Measurements from ENCODE around the gene KLHL21. TPM values are rescaled to one million over a fixed set of nuclear protein-coding genes. Genes with fewer than 3 reads are reported as not detected.
"Not testable (repeated sequence)": the region's sequence is repeated elsewhere in the genome, so short reads cannot be mapped to it uniquely, and the experiment has no call there.

KLHL21 gene
- total RNA-seq, 1 donor from 2014 or later: 9.4 TPM

DNA sequence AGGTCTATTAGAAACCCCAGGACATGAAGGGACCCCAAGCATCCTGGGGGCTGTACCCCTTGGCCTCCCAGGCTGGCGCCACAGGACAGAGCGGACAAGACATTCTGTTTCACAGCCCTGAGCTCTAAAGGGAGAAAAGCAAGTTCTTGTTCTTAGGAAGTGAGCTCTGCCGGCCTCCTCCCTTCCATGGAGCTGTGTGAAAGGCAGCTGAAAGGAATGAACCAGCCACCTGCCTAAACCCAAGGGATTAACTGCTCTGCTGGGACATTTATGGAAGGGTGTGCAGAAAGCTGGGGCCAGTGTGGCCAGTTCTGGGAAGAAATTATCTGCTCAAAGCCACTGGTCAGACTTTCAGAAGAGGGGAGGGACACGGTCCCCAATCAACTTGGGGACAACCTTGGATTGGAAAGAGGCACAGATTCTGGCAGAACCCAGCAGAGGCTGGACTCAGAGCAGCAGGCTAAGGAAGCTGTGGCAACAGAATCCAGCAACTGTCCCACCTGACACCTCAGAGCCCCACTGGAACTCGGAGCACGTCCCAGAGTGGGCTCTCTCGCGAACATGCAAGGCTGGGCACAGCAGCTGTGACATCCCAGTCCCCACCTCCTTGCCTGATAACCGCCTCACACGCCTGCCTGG is 2.1 kb downstream of the KLHL21 start:
- no peak for DNase-seq (ENCODE audit: low read depth in 2 of 2)

DNA sequence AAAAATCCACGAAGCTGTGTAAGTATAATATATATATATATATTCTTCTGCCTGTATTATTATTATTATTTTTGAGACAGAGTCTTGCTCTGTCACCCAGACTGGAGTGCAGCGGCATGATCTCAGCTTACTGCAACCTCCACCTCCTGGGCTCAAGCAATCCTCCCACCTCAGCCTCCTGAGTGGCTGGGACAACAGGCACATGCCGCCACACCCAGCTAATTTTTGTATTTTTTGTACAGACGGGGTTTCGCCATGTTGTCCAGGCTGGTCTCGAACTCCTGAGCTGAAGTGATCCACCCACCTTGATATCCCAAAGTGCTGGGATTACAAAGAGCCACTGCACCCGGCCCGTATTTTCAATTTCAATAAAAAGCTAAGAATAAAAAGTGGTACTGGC is 2.7 kb downstream of the KLHL21 start:
- DNase-seq (ENCODE audit: low read depth in 2 of 2): not testable (repeated sequence)

DNA sequence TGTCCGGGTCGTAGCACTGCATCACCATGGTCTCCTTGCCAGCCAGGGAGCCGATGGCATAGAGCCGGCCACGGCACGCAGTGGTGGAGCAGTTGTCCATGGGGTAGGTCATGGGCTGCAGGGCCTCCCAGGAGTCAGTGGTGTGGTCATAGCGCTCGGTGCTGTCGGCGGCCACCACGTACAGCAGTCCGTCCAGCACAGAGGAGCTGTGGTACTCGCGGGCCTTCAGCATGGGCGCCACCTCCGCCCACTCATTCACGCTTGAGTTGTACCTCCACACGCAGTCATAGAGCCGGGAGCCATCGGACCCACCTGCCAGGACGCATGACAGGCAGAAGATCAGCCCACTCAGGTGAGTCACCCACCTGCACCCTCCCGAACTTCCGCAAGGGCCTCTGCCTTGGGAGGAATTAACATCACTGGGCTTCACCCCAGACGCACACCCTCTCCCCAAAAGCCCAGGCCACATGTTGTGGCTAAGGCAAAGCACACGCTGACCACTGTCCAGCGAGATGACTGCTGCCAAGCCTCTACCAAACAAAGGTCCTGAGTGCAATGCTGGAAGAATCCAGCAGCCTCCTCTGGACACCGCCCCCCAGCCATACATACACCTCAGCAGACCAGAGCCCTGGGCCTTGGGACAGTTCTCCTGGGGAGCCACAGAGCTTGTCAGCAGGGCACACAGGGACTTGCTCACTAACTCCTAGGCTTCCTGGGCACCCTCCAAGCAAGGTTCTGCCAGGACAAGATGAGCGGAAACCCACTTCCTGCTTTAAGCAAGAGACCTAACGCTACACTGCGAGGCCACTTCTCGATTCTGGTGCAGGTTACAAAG is 3.3 kb downstream of the KLHL21 start:
- DNase-seq (ENCODE audit: low read depth in 2 of 2): no peak

DNA sequence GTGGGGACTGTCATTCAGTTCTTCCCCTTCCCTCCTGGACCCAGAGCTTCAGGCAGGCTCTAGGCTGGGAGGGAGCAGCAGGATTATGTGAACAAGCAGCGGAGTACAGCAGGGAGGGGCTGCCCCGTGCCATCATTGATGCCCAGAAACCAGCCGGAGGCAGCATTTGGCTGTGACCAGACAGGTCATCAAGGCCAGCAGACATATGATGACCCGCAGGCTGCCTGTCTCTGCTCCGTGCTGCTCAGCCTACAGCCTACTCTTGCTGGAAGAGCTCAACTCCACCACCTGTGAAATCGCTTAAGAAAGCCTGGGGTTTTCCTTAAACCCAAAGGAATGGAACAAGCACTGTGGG is 4.9 kb downstream of the KLHL21 start:
- DNase-seq (ENCODE audit: low read depth in 2 of 2): no peak

DNA sequence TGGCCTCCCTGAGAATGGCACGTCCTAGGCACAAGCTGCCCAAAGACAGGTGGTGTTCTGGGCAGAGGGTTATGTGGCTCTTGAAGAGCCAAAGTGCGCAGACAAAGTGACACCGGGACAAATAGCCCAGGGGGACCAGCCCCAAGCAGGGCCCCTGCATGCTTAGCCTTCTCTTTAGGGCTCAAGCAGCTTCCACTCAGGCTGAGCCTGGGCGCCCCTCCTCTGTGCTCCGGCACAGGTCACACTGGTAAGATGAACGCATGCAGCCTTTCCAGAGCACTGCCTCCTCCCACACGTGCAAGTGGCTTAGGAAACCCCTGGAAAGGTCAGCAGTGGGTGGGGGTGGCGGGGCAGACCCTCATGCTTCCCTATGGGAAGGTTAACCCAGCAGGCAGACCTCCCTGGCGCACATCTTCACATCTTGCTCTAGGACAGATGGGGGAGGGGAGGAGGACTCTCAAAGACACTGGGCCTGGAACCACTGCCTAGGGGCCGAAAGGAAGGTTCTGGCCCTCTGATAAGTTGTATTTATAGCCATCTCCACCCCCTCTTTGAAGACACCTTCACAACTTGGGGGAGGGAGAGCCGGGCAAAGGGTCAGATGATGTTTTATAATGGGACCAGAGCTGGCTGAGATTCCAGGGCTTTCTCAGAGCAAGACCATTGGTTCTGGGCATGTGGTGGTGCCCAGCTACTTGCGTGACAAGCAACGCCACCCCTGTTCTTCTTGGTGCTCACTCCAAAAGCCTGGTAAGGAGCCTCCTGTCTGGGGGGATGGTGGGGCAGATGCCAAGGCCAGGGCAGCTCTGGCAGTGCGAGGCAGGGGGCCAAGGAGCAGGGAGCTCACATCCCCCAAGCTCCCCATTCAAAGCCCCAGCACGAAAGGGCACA is 5.5 kb downstream of the KLHL21 start:
- DNase-seq (ENCODE audit: low read depth in 2 of 2): no peak

DNA sequence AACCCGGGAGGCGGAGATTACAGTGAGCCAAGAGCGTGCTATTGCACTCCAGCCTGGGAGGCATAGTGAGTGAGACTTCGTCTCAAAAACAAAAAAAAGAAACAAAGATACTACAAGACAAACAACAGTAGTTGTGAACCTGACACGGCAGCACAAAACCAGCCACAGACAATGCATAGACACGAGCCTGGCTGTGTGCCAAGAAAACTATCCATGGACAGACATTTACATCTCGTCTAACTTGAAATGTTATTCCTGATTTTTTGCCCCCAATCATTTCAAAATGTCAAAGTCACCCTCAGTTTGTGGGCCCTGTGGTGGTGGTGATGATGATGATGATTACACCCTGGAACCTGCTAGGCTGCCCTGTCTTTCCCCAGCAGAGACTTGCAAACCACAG is 6.3 kb downstream of the KLHL21 start:
- peak in 1 of 2 donors; percentile 48 for DNase-seq (ENCODE audit: low read depth in 2 of 2)

DNA sequence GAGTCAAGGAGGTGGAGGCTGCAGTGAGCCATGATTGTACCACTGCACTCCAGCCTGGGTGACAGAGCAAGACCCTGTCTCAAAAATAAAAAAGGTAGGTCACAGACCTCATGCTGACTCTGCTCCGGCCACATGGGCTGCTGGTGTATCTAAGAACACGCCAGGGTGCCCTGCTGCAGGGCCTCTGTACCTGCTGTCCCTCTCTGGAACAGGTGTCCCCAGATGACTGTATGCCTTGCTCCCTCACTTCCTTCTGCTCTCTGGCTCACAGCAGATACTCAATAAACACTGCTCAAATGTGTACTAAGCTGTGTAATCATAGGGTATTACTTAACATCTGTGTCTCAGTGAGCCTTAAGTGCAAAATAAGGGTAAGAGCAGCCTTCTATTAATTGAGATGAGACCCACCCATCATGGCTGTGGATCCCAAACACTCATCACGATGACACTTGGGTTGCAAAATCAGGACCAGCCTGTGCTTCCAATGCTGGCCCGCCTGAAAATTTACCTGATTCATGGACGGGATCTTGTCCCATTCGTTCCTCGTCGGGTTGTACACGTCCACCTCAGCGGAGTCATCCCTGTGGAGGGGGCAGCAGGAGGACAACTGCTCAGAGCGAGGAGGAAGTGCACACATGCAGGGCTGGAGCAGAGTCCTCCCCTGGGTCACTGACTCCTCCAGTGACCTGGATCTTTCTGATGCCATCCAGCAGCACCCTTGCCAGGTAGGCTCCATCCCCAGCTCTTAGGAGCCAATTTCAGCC is 7.5 kb downstream of the KLHL21 start:
- no peak for DNase-seq (ENCODE audit: low read depth in 2 of 2)

DNA sequence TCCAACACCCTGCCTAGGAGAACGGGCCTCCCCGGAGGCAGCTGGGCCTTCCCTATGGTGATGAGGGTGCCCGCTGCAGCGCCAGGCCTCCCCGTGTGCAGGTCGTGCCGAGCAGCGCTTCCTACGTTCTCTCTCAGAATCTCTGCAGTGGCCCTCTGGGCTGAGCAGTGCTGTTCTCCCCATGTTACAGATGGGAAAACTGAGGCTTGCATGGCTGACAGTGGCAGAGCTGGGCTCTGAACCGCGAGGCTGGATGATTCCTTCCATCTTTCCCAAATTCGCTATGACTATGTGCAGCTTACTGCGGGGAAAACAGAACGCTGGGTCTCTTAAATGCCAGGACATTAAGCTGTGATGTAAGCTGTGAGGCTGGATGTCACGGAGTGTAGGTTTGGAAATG is 8.9 kb downstream of the KLHL21 start:
- DNase-seq (ENCODE audit: low read depth in 2 of 2): no peak

DNA sequence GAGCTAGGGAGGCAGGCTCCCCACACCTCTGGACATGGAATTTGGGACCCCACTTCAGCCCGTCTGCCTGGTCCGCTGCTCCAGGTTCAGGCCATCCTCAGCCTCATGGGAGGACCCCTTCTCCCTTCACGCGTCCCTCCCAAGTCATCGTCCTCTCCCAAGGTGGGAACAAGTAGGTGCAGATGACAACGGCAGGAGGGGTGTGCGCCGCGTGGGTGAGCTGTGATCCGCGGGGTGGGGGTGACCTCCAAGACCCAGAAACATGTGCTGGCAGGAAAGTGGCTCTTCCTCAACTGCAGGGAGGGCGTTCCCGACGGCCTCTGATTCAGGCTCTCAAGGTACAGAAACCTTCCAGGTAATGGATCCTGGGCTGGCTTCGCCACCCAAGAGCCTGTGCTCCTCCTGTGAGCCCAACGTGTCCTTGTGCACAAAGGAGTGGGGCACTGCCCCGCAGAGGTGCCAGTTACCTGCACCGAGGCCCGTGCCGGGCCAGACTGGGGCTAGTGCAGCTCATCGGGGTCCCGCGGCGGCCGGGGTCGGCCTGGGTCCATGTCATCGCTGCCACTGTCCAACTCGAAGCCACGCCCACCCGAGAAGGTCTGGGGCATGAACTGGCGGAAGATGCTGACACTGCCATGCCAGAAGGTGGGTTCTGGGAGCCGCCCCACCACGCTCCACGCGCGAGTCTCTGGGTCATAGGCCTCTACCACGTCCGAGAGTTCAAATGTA is 9.6 kb downstream of the KLHL21 start:
- no peak for DNase-seq (ENCODE audit: low read depth in 2 of 2)

DNA sequence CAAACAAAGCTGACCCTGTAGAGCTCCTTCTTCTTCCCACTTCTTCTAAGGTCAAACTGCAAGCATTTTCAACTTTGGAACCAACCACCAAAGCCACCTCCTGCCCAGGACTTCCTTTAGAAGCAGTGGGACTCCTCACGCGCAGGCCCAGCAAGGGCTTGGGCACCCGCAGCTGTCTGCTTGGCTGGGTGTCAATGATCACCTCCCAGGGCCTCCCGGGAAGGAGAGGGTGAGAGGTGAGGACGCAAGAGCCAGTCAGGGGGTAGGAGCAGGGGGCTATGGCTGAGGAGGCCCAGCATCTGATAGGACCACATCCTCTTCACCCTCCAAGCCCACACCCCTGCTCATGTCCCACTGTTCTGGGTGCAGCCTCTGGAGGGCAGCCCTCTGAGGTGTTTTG is 10.2 kb downstream of the KLHL21 start:
- DNase-seq (ENCODE audit: low read depth in 2 of 2): no peak

DNA sequence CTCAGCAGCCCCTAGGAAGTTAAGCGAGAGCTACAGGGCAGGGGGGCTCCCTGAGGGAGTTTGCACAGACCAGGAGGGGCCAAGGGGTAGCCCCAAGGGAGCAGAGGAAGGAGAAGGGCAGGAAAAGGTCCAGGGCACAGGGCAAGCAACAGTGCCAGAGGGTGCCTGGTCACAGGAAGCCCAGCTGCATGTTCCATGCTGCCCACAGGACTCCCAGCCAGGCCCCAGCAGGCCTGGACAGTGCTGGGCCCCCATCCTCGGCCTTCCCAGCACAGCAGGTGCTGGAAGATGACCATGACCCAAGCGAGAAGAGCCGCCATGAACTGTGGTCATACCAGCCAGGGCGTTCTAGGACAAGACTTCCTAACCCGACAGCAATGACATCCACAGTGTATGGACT is 11.0 kb downstream of the KLHL21 start:
- DNase-seq (ENCODE audit: low read depth in 2 of 2): no peak

DNA sequence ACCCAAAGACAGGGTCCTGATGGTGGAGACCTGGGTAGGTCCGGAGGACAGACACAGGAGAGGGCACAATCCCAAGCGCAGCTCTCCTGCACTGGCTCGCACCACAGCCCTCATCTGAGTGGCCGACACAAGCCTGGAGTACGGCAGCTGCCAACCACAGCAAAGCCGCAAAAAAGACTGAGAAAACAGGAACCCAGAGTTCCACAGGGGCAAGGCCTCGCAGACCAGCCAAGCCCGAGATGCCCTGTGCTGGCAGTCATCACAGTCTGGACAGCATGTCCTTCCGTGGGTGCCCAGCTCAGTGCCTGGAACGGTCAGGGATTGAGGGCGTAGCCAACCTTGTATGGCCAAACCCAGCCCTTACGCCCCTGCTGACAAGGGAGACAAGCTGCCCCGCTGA is 11.4 kb downstream of the KLHL21 start:
- DNase-seq (ENCODE audit: low read depth in 2 of 2): no peak

DNA sequence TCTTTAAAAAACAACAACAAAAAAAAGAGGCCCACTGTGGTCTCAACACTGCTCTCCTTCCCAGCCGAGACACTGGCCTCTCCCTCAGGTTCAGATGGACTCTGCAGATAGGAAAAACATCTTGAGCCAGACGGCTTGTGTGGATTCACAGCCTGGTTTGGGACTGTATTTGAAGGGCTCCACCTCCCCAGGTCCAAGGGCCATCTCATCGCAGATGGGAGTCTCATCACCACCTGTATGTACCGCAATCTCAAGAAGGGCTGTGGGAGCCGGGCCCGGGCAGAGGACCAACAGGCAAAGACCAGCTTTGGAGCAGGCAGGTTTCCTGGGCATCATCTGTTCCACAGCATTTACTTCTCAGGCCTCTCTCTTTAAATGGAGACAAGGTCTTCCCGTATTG is 12.6 kb downstream of the KLHL21 start:
- DNase-seq (ENCODE audit: low read depth in 2 of 2): no peak

DNA sequence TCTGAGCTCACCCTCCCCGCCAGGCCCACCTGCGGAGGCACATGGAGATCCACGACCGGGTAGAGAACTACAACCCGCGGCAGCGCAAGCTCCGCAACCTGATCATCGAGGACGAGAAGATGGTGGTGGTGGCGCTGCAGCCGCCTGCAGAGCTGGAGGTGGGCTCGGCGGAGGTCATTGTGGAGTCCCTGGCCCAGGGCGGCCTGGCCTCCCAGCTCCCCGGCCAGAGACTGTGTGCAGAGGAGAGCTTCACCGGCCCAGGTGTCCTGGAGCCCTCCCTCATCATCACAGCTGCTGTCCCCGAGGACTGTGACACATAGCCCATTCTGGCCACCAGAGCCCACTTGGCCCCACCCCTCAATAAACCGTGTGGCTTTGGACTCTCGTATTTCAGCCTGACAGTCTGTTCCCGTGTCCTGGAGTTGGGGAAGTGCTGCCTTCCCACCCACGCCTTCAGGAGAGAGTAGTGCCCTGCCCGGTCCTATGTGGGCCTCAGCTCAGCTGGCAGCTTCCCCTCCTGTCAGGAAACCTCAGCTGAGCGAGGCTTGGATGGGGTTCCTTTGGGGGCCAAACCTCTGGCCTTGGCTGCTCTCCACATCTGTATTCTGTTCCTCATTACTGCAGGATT is 13.7 kb downstream of the KLHL21 start:
- no peak for DNase-seq (ENCODE audit: low read depth in 2 of 2)

DNA sequence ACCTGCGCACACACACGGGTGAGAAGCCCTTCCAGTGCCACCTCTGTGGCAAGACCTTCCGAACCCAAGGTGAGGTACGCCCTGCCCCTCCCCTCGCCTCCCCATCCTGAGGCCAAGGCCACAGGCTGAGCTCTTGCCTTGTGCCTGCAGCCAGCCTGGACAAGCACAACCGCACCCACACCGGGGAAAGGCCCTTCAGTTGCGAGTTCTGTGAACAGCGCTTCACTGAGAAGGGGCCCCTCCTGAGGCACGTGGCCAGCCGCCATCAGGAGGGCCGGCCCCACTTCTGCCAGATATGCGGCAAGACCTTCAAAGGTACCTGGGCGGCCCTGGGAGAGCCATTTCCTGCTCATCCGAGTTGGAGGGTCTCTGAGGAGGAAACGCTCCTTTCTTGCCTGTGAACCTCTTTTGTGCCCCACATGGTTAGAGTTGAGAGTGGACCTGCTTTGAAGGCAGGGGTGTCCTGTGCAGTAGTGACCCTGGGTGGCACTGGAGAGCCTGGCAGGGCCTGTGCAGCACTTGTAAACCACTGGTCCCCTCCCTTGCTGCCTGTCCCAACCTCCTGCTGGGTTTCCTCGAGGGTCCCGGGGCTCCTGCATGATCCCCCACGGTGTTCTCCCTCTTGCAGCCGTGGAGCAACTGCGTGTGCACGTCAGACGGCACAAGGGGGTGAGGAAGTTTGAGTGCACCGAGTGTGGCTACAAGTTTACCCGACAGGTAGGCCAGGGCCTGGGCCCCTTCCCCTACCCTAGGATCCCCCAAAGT is 14.4 kb downstream of the KLHL21 start:
- DNase-seq (ENCODE audit: low read depth in 2 of 2): no peak

DNA sequence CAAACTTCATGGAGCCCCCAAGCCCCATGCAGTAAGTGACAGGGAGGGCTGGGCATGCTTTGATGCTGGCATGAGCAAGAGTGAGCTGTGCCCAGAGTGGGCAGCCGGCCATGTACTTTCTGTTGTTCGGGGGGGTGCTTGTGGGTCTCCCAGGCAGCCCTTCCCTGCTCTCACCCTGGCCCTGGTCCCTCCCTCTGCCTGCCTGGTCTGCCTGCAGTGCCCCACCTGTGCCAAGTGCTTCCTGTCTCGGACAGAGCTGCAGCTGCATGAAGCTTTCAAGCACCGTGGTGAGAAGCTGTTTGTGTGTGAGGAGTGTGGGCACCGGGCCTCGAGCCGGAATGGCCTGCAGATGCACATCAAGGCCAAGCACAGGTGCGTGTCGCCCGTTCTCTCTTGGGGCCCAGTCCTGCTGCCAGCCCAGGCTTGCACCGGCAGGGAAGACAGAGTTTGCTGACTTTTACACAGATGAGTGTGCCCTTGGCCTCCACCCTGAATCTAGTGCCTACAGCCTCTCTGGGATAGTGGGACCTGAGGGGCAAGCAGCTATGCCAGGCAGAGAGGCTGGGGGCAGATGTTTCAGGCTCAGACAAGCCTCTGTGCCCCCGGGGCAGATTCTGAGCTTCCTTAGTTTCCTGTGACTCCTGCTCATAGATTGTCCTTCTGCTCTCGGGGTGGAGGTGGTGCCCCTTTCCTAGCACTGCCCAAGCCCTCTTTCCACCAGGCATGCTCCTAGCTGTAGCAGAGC is 15.2 kb downstream of the KLHL21 start:
- no peak for DNase-seq (ENCODE audit: low read depth in 2 of 2)

DNA sequence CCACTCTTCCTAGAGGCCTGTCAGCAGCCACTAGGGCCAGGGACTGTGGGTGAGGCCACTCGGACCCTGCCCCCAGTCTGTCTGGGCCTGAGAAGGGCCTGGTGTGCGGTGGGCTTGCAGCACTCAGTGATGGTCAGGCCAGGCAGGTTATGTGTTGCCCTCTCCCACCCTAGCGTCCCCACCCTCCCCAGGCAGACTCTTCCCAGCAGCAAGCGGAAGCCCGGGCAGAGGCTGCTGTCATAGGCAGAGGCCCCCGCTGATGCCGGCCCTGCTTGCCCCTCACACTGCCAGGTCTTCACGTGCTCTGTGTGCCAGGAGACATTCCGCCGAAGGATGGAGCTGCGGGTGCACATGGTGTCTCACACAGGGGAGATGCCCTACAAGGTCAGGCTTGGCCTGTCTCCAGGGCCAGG is 16.3 kb downstream of the KLHL21 start:
- DNase-seq (ENCODE audit: low read depth in 2 of 2): no peak

DNA sequence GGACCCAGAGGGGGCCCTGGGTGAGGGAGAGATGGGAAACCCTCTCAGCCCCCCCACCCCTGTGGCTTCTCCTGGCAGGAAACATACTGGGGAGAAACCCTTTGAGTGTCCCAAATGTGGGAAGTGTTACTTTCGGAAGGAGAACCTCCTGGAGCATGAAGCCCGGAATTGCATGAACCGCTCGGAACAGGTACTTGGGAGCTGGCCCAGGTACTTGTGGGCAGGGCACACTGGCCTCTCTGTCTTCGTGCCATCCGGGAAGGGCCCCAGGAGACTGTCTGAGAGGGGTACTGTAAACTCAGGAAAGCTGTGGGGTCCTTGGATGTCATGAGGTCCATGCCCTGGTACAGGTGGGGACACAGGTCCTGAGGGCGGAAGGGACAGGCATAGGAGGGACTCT is 16.8 kb downstream of the KLHL21 start:
- DNase-seq (ENCODE audit: low read depth in 2 of 2): no peak
